Measurements from ENCODE around the gene RAB3B.

RAB3B gene

GRCh38 chr1:51964309-51964696 lies 26.2 kb downstream of the RAB3B start:
- Histone ChIP-seq H3K9ac (ENCODE audit: low read depth, low read length, poor library complexity, severe bottlenecking) (no peak overlapping the region), H3K27me3 (ENCODE audit: insufficient read depth, low read length, poor library complexity, severe bottlenecking) (no peaks in the 10 kb centered on the region), H2AFZ (ENCODE audit: low read length) (no peak overlapping the region), H3K4me3 (ENCODE audit: low read length, poor library complexity, severe bottlenecking) (no peak overlapping the region), H3K79me2 (ENCODE audit: insufficient read depth, low read length) (no peaks in the 10 kb centered on the region), H3K4me1 (ENCODE audit: insufficient read depth, low read length, poor library complexity, severe bottlenecking) (no peaks in the 10 kb centered on the region), H4K20me1 (ENCODE audit: insufficient read depth, low read length, poor library complexity, severe bottlenecking) (no peaks in the 10 kb centered on the region), H3K9me2 (replicated peaks; ENCODE audit: low read depth, low read length) (no peaks in the 10 kb centered on the region), H3K36me3 (ENCODE audit: insufficient read depth, low read length) (no peaks in the 10 kb centered on the region), H3K4me2 (ENCODE audit: low read depth, low read length, poor library complexity, severe bottlenecking) (no peak overlapping the region), H3F3A (ENCODE audit: low read depth) (no peaks in the 10 kb centered on the region), H3K9me3 (ENCODE audit: insufficient read depth, low read depth, low read length) (no peaks in the 10 kb centered on the region)
- TF ChIP-seq CTCF (conservative IDR thresholded peaks at IDR 0.05; ENCODE audit: low read length) (no peak), EZH2phosphoT487 (IDR thresholded peaks at IDR 0.05; ENCODE audit: borderline replicate concordance) (no peak)

GRCh38 chr1:51963592-51964308 lies 26.8 kb downstream of the RAB3B start:
- no peaks in the 10 kb centered on the region for H3K9me3 ChIP-seq (ENCODE audit: insufficient read depth, low read depth, low read length)
- H3K4me3 ChIP-seq (ENCODE audit: low read length, poor library complexity, severe bottlenecking) = no peak overlapping the region
- H3K9me2 ChIP-seq (replicated peaks; ENCODE audit: low read depth, low read length) = no peaks in the 10 kb centered on the region
- no peaks in the 10 kb centered on the region for H3K27me3 ChIP-seq (ENCODE audit: insufficient read depth, low read length, poor library complexity, severe bottlenecking)
- H3K4me1 ChIP-seq (ENCODE audit: insufficient read depth, low read length, poor library complexity, severe bottlenecking) = no peaks in the 10 kb centered on the region
- no peaks in the 10 kb centered on the region for H3K79me2 ChIP-seq (ENCODE audit: insufficient read depth, low read length)
- H3K9ac ChIP-seq (ENCODE audit: low read depth, low read length, poor library complexity, severe bottlenecking) = no peak overlapping the region
- no peaks in the 10 kb centered on the region for H3F3A ChIP-seq (ENCODE audit: low read depth)
- no peak overlapping the region for H3K4me2 ChIP-seq (ENCODE audit: low read depth, low read length, poor library complexity, severe bottlenecking)
- TF ChIP-seq EZH2phosphoT487 (IDR thresholded peaks at IDR 0.05; ENCODE audit: borderline replicate concordance) (no peak), CTCF (conservative IDR thresholded peaks at IDR 0.05; ENCODE audit: low read length) (no peak)
- no peaks in the 10 kb centered on the region for H3K36me3 ChIP-seq (ENCODE audit: insufficient read depth, low read length)
- H2AFZ ChIP-seq (ENCODE audit: low read length) = no peak overlapping the region
- no peaks in the 10 kb centered on the region for H4K20me1 ChIP-seq (ENCODE audit: insufficient read depth, low read length, poor library complexity, severe bottlenecking)

- no peak overlapping the region for H2AFZ ChIP-seq (ENCODE audit: low read length)
- no peaks in the 10 kb centered on the region for H3K36me3 ChIP-seq (ENCODE audit: insufficient read depth, low read length)
- no peak overlapping the region for H3K4me2 ChIP-seq (ENCODE audit: low read depth, low read length, poor library complexity, severe bottlenecking)
These were observed 27.8 kb downstream of the RAB3B start for GRCh38 chr1:51962486-51963356.

More at GRCh38 chr1:51962486-51963356, 27.8 kb downstream of the RAB3B start:
- no peak for TF ChIP-seq EZH2phosphoT487 (IDR thresholded peaks at IDR 0.05; ENCODE audit: borderline replicate concordance)
- TF ChIP-seq CTCF (conservative IDR thresholded peaks at IDR 0.05; ENCODE audit: low read length) = no peak
- no peaks in the 10 kb centered on the region for H3K9me2 ChIP-seq (replicated peaks; ENCODE audit: low read depth, low read length)
- H3K27me3 ChIP-seq (ENCODE audit: insufficient read depth, low read length, poor library complexity, severe bottlenecking) = no peaks in the 10 kb centered on the region
- H3K4me1 ChIP-seq (ENCODE audit: insufficient read depth, low read length, poor library complexity, severe bottlenecking) = peaks cover under 1% of the 10 kb centered on the region
- no peaks in the 10 kb centered on the region for H3K9me3 ChIP-seq (ENCODE audit: insufficient read depth, low read depth, low read length)
- no peaks in the 10 kb centered on the region for H3K79me2 ChIP-seq (ENCODE audit: insufficient read depth, low read length)
- H3F3A ChIP-seq (ENCODE audit: low read depth) = no peaks in the 10 kb centered on the region
- no peaks in the 10 kb centered on the region for H4K20me1 ChIP-seq (ENCODE audit: insufficient read depth, low read length, poor library complexity, severe bottlenecking)
- no peak overlapping the region for H3K9ac ChIP-seq (ENCODE audit: low read depth, low read length, poor library complexity, severe bottlenecking)
- H3K4me3 ChIP-seq (ENCODE audit: low read length, poor library complexity, severe bottlenecking) = no peak overlapping the region

Data from Loucy (cell line).